AG04450 (cell line): ENCODE results near the gene DOC2A. TPM values are rescaled to one million over a fixed set of nuclear protein-coding genes. Genes with fewer than 3 reads are reported as not detected.

Experiments
- CTCF ChIA-PET: fragments of 300-600, 350-600 bp; formaldehyde crosslinking; extraction: SDS; loops from one replicate; lab custom pipeline; 2022; ENCODE audit warnings: antibody characterized with exemption, inconsistent platforms; lab: Charles Lee
- POLR2A ChIA-PET: fragments of 350-600 bp; formaldehyde crosslinking; extraction: SDS; loops from one replicate; lab custom pipeline; 2021; ENCODE audit warnings: antibody characterized with exemption, inconsistent platforms; lab: Yijun Ruan, JAX
- DNase-seq: peaks from one replicate; pipeline ENCODE4 v3.0.0-alpha.2; 2011; ENCODE audit warnings: low read depth, low spot score
- H3K27ac ChIP-seq: one replicate; pipeline ENCODE4 v1.5.1; 2012; ENCODE audit warnings: low read depth, low read length, control low read depth
- H3K27me3 ChIP-seq: one replicate; pipeline ENCODE4 v1.6.0; 2012; ENCODE audit warnings: low read length; ENCODE audit not compliant: control insufficient read depth, insufficient read depth
- H3K4me3 ChIP-seq: 2 replicates; pipeline ENCODE4 v1.5.1; 2011; ENCODE audit warnings: mild to moderate bottlenecking, low read depth, low read length, control low read depth
- H3K9me3 ChIP-seq: 2 replicates; pipeline ENCODE4 v1.5.1; 2012; ENCODE audit warnings: low read length; ENCODE audit not compliant: control insufficient read depth, insufficient read depth
- CTCF ChIP-seq: IDR thresholded peaks from 2 replicates; pipeline ENCODE4 v1.5.1; 2011; ENCODE audit warnings: low read depth, low read length, control low read depth, inconsistent platforms
- polyA plus RNA-seq: library from polyadenylated mRNA; depleted of rRNA; stranded (reverse); fragments of >200 nt; gene quantifications from 2 replicates; pipeline ENCODE4 v1.2.3, GENCODE V29; 2011

Gene DOC2A
- polyA plus RNA-seq, 1 experiment, result 0.22 TPM

- no peaks in the 10 kb centered on the region; the same call in 1 of the 2 replicates for H3K9me3 ChIP-seq
- no peak for TF ChIP-seq CTCF
- no peak overlapping the region for H3K27ac ChIP-seq
- H3K27me3 ChIP-seq, result peaks cover 63% of the 10 kb centered on the region
- no peak overlapping the region for H3K4me3 ChIP-seq
- DNase-seq, result no peak
- CTCF ChIA-PET, result no interaction called here
- POLR2A ChIA-PET, result no interaction called here
Observed at GRCh38 chr16:30025574-30025973, 14.7 kb upstream of the DOC2A start.

- peaks cover 59% of the 10 kb centered on the region for H3K27me3 ChIP-seq
- ChIA-PET CTCF (no interaction called here), POLR2A (no interaction called here)
- no peak for DNase-seq
- H3K4me3 ChIP-seq, result no peak overlapping the region
- TF ChIP-seq CTCF, result no peak
- H3K27ac ChIP-seq, result no peak overlapping the region
- H3K9me3 ChIP-seq, result no peaks in the 10 kb centered on the region; the same call in 1 of the 2 replicates
Observed at GRCh38 chr16:30025156-30025555, 14.3 kb upstream of the DOC2A start.

- no peaks in the 10 kb centered on the region; the same call in 1 of the 2 replicates for H3K9me3 ChIP-seq
- ChIA-PET CTCF (no interaction called here), POLR2A (no interaction called here)
- DNase-seq, result no peak
- no peak for TF ChIP-seq CTCF
- H3K27me3 ChIP-seq, result peaks cover 52% of the 10 kb centered on the region
- no peak overlapping the region for H3K4me3 ChIP-seq
- no peak overlapping the region for H3K27ac ChIP-seq
Observed at GRCh38 chr16:30024451-30024850, 13.6 kb upstream of the DOC2A start.

GRCh38 chr16:30023586-30023985, 12.8 kb upstream of the DOC2A start:
- POLR2A ChIA-PET, result no interaction called here
- CTCF ChIA-PET, result interaction anchor here (1.1 to 1.8 kb wide), 2 partner anchors 9 to 175 kb away, joined by 3 to 8 read pairs; no protein-coding TSS in a partner anchor
- Histone ChIP-seq H3K9me3 (no peaks in the 10 kb centered on the region; the same call in 1 of the 2 replicates), H3K27me3 (peaks cover 44% of the 10 kb centered on the region), H3K4me3 (no peak overlapping the region), H3K27ac (no peak overlapping the region)
- no peak for TF ChIP-seq CTCF
- DNase-seq, result no peak

- ChIA-PET POLR2A (no interaction called here), CTCF (interaction anchor here (1.1 to 1.8 kb wide), 2 partner anchors 9 to 175 kb away, joined by 3 to 8 read pairs; no protein-coding TSS in a partner anchor)
- H3K27me3 ChIP-seq, result peaks cover 38% of the 10 kb centered on the region
- no peak for TF ChIP-seq CTCF
- no peak for DNase-seq
- H3K27ac ChIP-seq, result no peak within 1 kb of the TSS
- H3K9me3 ChIP-seq, result no peaks in the 10 kb centered on the region; the same call in 1 of the 2 replicates
- H3K4me3 ChIP-seq, result no peak within 1 kb of the TSS
Observed at GRCh38 chr16:30022887-30023286, 12.1 kb upstream of the DOC2A start, which contains the start of gene C16orf92. C16orf92 (plus strand) TSS chr16:30023198; CDS start chr16:30023341, 143 bp downstream.
